HUES6 (cell line): ENCODE measurements around the gene BAHCC1.

Source experiments
- H3K27ac ChIP-seq: 2 replicates; pipeline ENCODE4 v1.7.0; 2013; ENCODE audit warnings: low read depth, mild to moderate bottlenecking, low read length, inconsistent platforms
- H3K27me3 ChIP-seq: 2 replicates; pipeline ENCODE4 v1.6.1; 2013; ENCODE audit warnings: low read length; ENCODE audit not compliant: control insufficient read depth, insufficient read depth
- H3K36me3 ChIP-seq: 2 replicates; pipeline ENCODE4 v1.6.1; 2013; ENCODE audit warnings: low read length; ENCODE audit not compliant: control insufficient read depth, insufficient read depth
- H3K4me1 ChIP-seq: 2 replicates; pipeline ENCODE4 v1.6.1; 2013; ENCODE audit warnings: low read length; ENCODE audit not compliant: control insufficient read depth, insufficient read depth
- H3K4me3 ChIP-seq: 2 replicates; pipeline ENCODE4 v1.5.1; 2013; ENCODE audit warnings: low read depth, low read length
- H3K9ac ChIP-seq: one replicate; pipeline ENCODE4 v1.6.1; 2013; ENCODE audit warnings: mild to moderate bottlenecking, low read length
- H3K9me3 ChIP-seq: 2 replicates; pipeline ENCODE4 v1.6.1; 2013; ENCODE audit warnings: low read depth, low read length; ENCODE audit not compliant: control insufficient read depth, insufficient read depth

Gene BAHCC1

DNA sequence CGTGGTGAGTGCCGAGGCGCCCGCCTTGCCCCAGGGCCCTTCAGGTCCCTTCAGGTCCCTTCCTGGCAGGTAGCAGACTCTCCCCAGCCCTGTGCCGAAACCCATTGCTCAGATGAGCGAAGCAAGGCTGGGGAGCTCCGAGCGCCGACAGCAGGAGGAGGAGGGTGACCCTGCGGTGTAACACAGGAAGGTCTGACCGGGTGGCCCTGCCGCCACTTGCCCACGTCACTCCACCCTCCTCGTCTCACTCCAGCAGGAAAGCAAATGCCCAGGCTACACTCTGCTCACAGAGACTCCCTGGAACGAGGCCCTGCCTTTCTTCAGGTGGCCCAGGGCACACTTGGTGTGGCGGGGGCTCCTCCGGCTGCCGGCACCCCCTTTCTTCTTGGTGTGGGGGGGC is 60.1 kb downstream of the BAHCC1 start:
- Histone ChIP-seq H3K36me3 (no peaks in the 10 kb centered on the region), H3K27ac (no peak overlapping the region), H3K9me3 (no peaks in the 10 kb centered on the region), H3K27me3 (no peaks in the 10 kb centered on the region), H3K9ac (no peak overlapping the region), H3K4me3 (no peak overlapping the region), H3K4me1 (peaks cover 10% of the 10 kb centered on the region)

DNA sequence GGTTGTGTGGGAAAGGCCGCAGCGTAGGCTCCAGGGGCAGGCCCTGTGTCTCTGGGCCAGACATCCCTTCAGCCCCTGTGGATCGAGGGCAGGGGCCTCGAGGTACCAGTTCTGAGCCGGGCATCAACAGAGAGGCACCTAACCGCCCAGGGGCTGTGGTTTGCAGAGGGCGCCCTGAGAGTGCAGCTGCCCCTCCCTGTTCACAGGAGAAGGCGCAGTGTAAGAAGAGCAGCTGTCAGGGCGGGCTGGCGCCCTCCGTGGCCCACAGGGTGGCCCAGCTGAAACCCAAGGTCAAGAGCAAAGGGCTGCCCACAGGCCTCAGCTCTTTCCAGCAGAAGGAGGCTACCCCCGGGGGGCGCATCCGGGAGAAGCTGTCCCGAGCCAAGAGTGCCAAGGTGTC is 60.8 kb downstream of the BAHCC1 start:
- Histone ChIP-seq H3K4me3 (no peak overlapping the region), H3K4me1 (peaks cover 10% of the 10 kb centered on the region)

DNA sequence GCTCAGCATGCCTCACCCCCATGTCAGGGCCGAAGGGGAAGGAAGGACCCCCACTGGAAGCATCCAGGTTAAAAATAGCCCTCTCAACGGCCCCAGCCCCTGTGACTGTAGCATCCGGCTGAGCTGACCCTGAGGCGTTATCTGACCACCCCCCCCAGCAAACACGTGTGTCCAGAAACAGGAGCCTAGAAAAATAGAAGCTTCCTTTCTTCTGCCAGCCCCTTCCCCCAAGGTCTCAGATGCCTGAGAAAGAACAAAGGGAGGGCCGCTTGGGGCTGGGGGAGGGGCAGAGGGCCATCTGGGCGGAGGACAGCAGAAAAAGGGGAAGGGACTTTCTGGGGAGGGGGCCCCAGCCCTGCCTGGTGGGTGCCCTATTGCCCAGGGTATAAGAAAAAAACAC is 61.5 kb downstream of the BAHCC1 start:
- H3K27ac ChIP-seq = no peak overlapping the region
- H3K9ac ChIP-seq = no peak overlapping the region
- H3K36me3 ChIP-seq = no peaks in the 10 kb centered on the region
- peaks cover 10% of the 10 kb centered on the region for H3K4me1 ChIP-seq
- H3K27me3 ChIP-seq = no peaks in the 10 kb centered on the region
- H3K9me3 ChIP-seq = no peaks in the 10 kb centered on the region
- H3K4me3 ChIP-seq = no peak overlapping the region

More for the DNA sequence above, 60.8 kb downstream of the BAHCC1 start:
- Histone ChIP-seq H3K27me3 (no peaks in the 10 kb centered on the region), H3K27ac (no peak overlapping the region), H3K9me3 (no peaks in the 10 kb centered on the region), H3K9ac (no peak overlapping the region), H3K36me3 (no peaks in the 10 kb centered on the region)

DNA sequence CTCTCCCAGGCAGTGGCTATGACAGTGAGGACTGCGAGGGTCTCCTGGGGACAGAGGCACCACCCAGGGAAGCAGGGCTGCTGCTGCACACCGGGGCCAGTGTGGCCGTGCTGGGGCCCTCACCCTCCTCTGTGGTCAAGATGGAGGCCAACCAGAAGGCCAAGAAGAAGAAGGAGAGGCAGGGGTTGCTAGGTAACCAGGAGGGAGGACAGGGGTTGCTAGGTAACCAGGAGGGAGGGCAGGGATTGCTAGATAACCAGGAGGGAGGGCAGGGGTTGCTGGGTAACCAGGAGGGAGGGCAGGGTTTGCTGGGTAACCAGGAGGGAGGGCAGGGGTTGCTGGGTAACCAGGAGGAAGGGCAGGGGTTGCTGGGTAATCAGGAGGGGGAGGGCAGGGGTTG is 62.1 kb downstream of the BAHCC1 start:
- Histone ChIP-seq H3K27me3 (no peaks in the 10 kb centered on the region), H3K36me3 (no peaks in the 10 kb centered on the region), H3K9ac (no peak overlapping the region), H3K9me3 (no peaks in the 10 kb centered on the region), H3K4me3 (no peak overlapping the region), H3K4me1 (peaks cover 10% of the 10 kb centered on the region), H3K27ac (no peak overlapping the region)

DNA sequence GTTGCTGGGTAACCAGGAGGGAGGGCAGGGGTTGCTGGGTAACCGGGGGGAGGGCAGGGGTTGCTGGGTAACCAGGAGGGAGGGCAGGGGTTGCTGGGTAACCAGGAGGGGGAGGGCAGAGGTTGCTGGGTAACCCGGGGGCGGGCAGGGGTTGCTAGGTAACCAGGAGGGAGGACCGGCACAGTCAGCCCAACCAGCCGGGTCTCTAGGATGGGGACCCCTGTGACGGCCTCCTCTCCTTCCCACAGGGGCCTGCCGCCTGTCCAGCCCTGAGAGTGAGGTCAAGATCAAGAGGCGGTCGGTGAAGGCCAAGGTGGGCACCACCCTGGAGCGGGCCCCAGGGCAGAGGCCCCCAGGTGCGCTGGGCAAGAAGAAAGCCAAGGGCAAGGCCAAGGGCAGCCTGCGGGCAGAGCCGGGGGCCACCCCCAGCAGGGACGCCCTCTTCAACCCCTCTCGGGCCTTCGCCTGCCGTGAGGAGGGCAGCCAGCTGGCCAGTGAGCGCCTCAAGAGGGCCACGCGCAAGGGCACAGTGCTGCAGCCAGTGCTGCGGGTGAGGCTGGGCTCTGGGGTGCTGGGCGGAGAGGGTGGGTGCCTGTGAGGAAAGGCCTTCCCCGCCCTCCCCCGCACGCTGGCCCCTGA is 62.8 kb downstream of the BAHCC1 start:
- Histone ChIP-seq H3K4me1 (peaks cover 10% of the 10 kb centered on the region), H3K9ac (no peak overlapping the region), H3K36me3 (no peaks in the 10 kb centered on the region), H3K27me3 (no peaks in the 10 kb centered on the region), H3K4me3 (no peak overlapping the region), H3K27ac (no peak overlapping the region), H3K9me3 (no peaks in the 10 kb centered on the region)

DNA sequence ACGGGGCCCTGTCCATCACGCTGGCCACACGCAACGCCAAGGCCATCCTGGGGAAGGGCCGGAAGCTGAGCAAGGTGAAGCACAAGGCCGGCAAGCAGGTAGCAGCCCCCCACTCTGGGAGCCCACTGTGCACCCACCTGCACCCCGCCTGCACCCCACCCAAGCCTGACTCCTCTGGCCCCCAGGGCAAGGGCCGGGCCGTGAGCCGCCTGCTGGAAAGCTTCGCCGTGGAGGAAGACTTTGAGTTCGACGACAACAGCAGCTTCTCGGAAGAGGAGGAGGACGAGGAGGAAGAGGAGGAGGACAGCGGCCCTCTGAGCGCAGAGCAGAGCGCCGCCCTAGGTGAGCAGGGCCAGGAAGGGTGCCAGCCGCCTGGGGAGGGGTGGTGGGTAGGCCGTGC is 63.4 kb downstream of the BAHCC1 start:
- no peak overlapping the region for H3K27ac ChIP-seq
- H3K9me3 ChIP-seq = no peaks in the 10 kb centered on the region
- H3K27me3 ChIP-seq = no peaks in the 10 kb centered on the region
- H3K4me1 ChIP-seq = peaks cover 10% of the 10 kb centered on the region
- H3K9ac ChIP-seq = no peak overlapping the region
- H3K36me3 ChIP-seq = no peaks in the 10 kb centered on the region
- H3K4me3 ChIP-seq = no peak overlapping the region

GRCh38 chr17:81459224-81459623 is 64.0 kb downstream of the BAHCC1 start:
- peaks cover 10% of the 10 kb centered on the region for H3K4me1 ChIP-seq
- H3K27me3 ChIP-seq = no peaks in the 10 kb centered on the region
- no peaks in the 10 kb centered on the region for H3K9me3 ChIP-seq
- no peak overlapping the region for H3K27ac ChIP-seq
- no peak overlapping the region for H3K4me3 ChIP-seq
- no peak overlapping the region for H3K9ac ChIP-seq
- no peaks in the 10 kb centered on the region for H3K36me3 ChIP-seq

GRCh38 chr17:81459864-81460263 is 64.6 kb downstream of the BAHCC1 start:
- Histone ChIP-seq H3K36me3 (no peaks in the 10 kb centered on the region), H3K4me3 (no peak overlapping the region), H3K9ac (no peak overlapping the region), H3K4me1 (peaks cover 10% of the 10 kb centered on the region), H3K27ac (no peak overlapping the region), H3K9me3 (no peaks in the 10 kb centered on the region), H3K27me3 (no peaks in the 10 kb centered on the region)

DNA sequence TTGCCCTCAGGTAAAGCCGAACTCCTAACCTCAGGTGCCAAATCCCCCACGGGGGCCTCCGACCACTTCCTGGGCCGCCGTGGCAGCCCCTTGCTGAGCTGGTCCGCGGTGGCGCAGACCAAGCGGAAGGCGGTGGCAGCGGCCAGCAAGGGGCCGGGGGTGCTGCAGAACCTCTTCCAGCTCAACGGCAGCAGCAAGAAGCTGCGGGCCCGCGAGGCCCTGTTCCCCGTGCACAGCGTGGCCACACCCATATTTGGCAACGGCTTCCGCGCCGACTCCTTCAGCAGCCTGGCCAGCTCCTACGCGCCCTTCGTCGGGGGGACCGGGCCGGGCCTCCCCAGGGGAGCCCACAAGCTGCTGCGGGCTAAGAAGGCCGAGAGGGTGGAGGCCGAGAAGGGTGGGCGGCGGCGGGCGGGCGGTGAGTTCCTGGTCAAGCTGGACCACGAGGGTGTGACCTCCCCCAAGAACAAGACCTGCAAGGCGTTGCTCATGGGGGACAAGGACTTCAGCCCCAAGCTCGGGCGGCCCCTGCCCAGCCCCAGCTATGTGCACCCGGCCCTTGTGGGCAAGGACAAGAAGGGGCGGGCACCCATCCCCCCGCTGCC is 65.7 kb downstream of the BAHCC1 start:
- Histone ChIP-seq H3K36me3 (no peaks in the 10 kb centered on the region), H3K27me3 (no peaks in the 10 kb centered on the region)

GRCh38 chr17:81461607-81462500 is 66.6 kb downstream of the BAHCC1 start:
- H3K27ac ChIP-seq = no peak overlapping the region
- H3K27me3 ChIP-seq = no peaks in the 10 kb centered on the region
- no peaks in the 10 kb centered on the region for H3K4me1 ChIP-seq
- H3K4me3 ChIP-seq = no peak overlapping the region
- no peaks in the 10 kb centered on the region for H3K9me3 ChIP-seq
- no peaks in the 10 kb centered on the region for H3K36me3 ChIP-seq
- no peak overlapping the region for H3K9ac ChIP-seq

More for the DNA sequence above, 65.7 kb downstream of the BAHCC1 start:
- Histone ChIP-seq H3K4me3 (no peak overlapping the region), H3K4me1 (peaks cover 9% of the 10 kb centered on the region), H3K9ac (no peak overlapping the region), H3K27ac (no peak overlapping the region), H3K9me3 (no peaks in the 10 kb centered on the region)

DNA sequence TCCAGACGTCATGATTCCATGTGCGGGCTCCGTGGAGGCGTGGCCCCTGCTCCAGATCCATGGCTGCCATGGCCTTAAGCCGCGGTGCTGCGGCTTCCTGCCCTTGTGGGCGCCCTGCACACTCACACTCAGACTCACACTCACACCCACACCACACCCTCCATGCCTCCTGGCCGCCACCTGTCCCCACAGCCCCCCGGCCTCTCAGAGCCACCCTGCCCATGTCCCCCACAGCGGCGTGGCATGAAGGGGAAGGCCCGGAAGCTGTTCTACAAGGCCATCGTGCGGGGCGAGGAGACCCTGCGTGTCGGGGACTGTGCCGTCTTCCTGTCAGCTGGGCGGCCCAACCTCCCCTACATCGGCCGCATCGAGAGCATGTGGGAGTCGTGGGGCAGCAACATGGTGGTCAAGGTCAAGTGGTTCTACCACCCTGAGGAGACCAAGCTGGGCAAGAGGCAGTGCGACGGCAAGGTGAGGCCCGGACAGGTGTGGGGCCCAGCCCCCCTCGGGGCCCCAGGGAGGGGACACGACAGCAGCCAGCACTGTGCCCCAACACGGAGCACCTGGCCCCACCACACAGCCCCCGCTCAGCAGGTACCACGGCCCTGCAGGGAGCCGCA is 67.4 kb downstream of the BAHCC1 start:
- H3K9ac ChIP-seq = no peak overlapping the region
- no peaks in the 10 kb centered on the region for H3K9me3 ChIP-seq
- H3K27ac ChIP-seq = no peak overlapping the region
- H3K4me1 ChIP-seq = no peaks in the 10 kb centered on the region
- H3K4me3 ChIP-seq = no peak overlapping the region
- H3K36me3 ChIP-seq = no peaks in the 10 kb centered on the region
- H3K27me3 ChIP-seq = no peaks in the 10 kb centered on the region
